Fibroblast of lung (primary cell): ENCODE measurements around the gene PDIA5. TPM values are rescaled to one million over a fixed set of nuclear protein-coding genes. Genes with fewer than 3 reads are reported as not detected.

Source experiments
- DNase-seq, 2 donors: peaks; one replicate each; pipeline versions ENCODE4 v3.0.0 to v3.0.0-alpha.2; 2010; ENCODE audit warnings: low read depth in 2 of 2
- H2AFZ ChIP-seq: 2 replicates; pipeline ENCODE4 v1.5.1; 2012; ENCODE audit warnings: low read length, control low read depth, inconsistent platforms
- H3K27ac ChIP-seq: 2 replicates; pipeline ENCODE4 v1.5.1; 2011; ENCODE audit warnings: low read length, control low read depth; ENCODE audit not compliant: insufficient read depth
- H3K27me3 ChIP-seq: 2 replicates; pipeline ENCODE4 v1.5.1; 2011; ENCODE audit warnings: mild to moderate bottlenecking, low read length; ENCODE audit not compliant: control insufficient read depth, insufficient read depth
- H3K36me3 ChIP-seq: 2 replicates; pipeline ENCODE4 v1.5.1; 2011; ENCODE audit warnings: low read length; ENCODE audit not compliant: control insufficient read depth, insufficient read depth
- H3K4me1 ChIP-seq: 2 replicates; pipeline ENCODE4 v1.5.1; 2011; ENCODE audit warnings: low read length; ENCODE audit not compliant: control insufficient read depth, insufficient read depth; ENCODE audit errors: extremely low read depth
- H3K4me2 ChIP-seq: 2 replicates; pipeline ENCODE4 v1.5.1; 2011; ENCODE audit warnings: low read length, control low read depth; ENCODE audit not compliant: insufficient read depth; ENCODE audit errors: extremely low read depth
- H3K4me3 ChIP-seq, 4 experiments: fragments of 200-600 bp in 1 of 4; sonication (generic) in 1 of 4; replicated peaks in 1 of 4; 2 replicates each; pipeline ENCODE4 v1.5.1; 2011 to 2016; ENCODE audit warnings: low read length in 4 of 4, low read depth in 3 of 4, mild to moderate bottlenecking in 3 of 4, control low read depth in 2 of 4, inconsistent platforms in 1 of 4, mixed read lengths in 1 of 4; ENCODE audit not compliant: insufficient read depth in 1 of 4; ENCODE audit errors: control extremely low read depth in 1 of 4
- H3K79me2 ChIP-seq: 2 replicates; pipeline ENCODE4 v1.5.1; 2012; ENCODE audit warnings: mild to moderate bottlenecking, low read length, inconsistent platforms; ENCODE audit not compliant: control insufficient read depth, insufficient read depth
- H3K9ac ChIP-seq: 2 replicates; pipeline ENCODE4 v1.5.1; 2011; ENCODE audit warnings: mild to moderate bottlenecking, low read length, control low read depth; ENCODE audit not compliant: insufficient read depth
- H3K9me3 ChIP-seq: 2 replicates; pipeline ENCODE4 v1.5.1; 2012; ENCODE audit warnings: low read depth, low read length; ENCODE audit not compliant: control insufficient read depth, insufficient read depth
- H4K20me1 ChIP-seq: 2 replicates; pipeline ENCODE4 v1.5.1; 2011; ENCODE audit warnings: low read length; ENCODE audit not compliant: control insufficient read depth, insufficient read depth; ENCODE audit errors: extremely low read depth
- EZH2 ChIP-seq: IDR thresholded peaks from 2 replicates; pipeline ENCODE4 v1.5.1; 2012; ENCODE audit warnings: low read length, control low read depth, mild to moderate bottlenecking; ENCODE audit errors: missing control alignments
- polyA plus RNA-seq, 2 donors: library from polyadenylated mRNA; depleted of rRNA in 1 of 2; stranded (reverse) in 1 of 2; unstranded in 1 of 2; fragments of >200 nt; gene quantifications; 2 replicates each; pipeline ENCODE4 v1.2.1, GENCODE V29; 2011 to 2012; ENCODE audit warnings: missing spikeins in 1 of 2
- total RNA-seq: library from RNA; depleted of rRNA; stranded (reverse); fragments of >200 nt; gene quantifications from 2 replicates; pipeline ENCODE4 v1.2.1, GENCODE V29; 2014
- TF ChIP-seq, protein P1 (sequence below), 2 donors: IDR thresholded peaks in 1 of 2; conservative IDR thresholded peaks in 1 of 2; 1 replicate in 1 of 2; 2 replicates in 1 of 2; pipeline ENCODE4 v1.5.1; 2011 to 2012; ENCODE audit warnings: low read length in 2 of 2, control low read depth in 1 of 2, inconsistent platforms in 1 of 2, low read depth in 1 of 2, mild to moderate bottlenecking in 1 of 2

The PDIA5 gene
- total and polyA plus RNA-seq, 2 donors (not counting 1 experiment from before 2014, with no cell fraction given), result 27.9 to 51.4 TPM

DNA sequence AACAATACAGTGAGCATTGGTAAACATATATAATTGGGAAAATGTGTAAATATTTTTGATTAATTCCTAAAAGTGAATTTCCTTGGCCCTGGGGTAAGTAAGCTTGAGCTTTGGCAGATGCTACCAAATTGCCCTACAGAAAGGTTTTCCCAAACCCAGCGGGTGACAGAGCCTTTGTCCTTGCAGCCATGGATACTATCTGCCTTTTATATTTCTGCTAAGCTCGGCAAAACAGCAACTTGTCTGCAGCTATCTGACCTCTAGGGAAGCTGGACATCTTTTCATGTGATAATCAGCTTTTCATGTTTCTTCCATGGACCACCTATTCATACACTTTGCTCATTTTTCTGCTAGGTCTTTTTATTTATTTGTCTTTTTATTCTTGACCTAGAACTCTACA, 70.2 kb downstream of the PDIA5 start:
- Histone ChIP-seq H3K4me1 (no peaks in the 10 kb centered on the region), H2AFZ (no peak overlapping the region), H3K9me3 (no peaks in the 10 kb centered on the region), H4K20me1 (no peaks in the 10 kb centered on the region), H3K9ac (no peak overlapping the region), H3K79me2 (no peaks in the 10 kb centered on the region), H3K27ac (no peak overlapping the region), H3K36me3 (peaks cover 11% of the 10 kb centered on the region), H3K4me3 (no peak overlapping the region), H3K4me2 (no peak overlapping the region), H3K27me3 (no peaks in the 10 kb centered on the region)
- no peak for DNase-seq
- TF ChIP-seq EZH2, result no peak
- TF ChIP-seq, protein P1, sequence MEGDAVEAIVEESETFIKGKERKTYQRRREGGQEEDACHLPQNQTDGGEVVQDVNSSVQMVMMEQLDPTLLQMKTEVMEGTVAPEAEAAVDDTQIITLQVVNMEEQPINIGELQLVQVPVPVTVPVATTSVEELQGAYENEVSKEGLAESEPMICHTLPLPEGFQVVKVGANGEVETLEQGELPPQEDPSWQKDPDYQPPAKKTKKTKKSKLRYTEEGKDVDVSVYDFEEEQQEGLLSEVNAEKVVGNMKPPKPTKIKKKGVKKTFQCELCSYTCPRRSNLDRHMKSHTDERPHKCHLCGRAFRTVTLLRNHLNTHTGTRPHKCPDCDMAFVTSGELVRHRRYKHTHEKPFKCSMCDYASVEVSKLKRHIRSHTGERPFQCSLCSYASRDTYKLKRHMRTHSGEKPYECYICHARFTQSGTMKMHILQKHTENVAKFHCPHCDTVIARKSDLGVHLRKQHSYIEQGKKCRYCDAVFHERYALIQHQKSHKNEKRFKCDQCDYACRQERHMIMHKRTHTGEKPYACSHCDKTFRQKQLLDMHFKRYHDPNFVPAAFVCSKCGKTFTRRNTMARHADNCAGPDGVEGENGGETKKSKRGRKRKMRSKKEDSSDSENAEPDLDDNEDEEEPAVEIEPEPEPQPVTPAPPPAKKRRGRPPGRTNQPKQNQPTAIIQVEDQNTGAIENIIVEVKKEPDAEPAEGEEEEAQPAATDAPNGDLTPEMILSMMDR (conservative IDR thresholded peaks at IDR 0.05 in 1 of 2, IDR thresholded peaks at IDR 0.05 in 1 of 2; ENCODE audit: low read depth in 1 of 2, low read length in 2 of 2), result no peak

DNA sequence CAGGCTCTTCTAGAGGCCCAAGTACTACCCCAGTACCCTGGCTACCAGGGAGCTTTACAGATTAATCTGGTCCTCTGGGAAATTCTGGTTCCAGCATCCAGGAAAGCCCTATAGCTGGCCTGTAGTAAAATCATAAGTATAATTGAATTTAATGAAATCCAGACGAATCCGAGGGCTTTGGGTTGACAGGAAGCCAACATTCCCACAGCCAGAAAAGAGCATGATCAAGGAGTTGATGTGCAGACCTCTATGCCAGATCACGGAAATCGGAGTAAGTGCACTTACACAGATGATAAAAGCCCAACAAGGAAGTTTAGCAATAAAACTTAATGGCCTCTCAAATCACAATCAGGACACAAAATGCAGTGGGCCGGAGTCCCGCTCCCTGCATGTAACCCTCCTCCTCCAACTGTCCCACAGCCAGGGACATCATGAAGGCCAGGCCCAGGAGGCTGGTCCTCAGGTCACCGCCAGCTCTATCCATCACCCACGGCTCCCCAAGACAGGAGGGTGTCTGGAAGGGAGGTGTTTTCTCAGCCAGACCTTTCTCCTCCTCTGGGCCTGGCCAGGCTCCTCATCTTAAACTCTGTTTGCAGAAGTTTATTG, 72.1 kb downstream of the PDIA5 start:
- no peak overlapping the region for H3K27ac ChIP-seq
- H3K4me1 ChIP-seq, result no peaks in the 10 kb centered on the region
- H3K9me3 ChIP-seq, result no peaks in the 10 kb centered on the region
- H3K4me2 ChIP-seq, result no peak overlapping the region
- no peaks in the 10 kb centered on the region for H3K27me3 ChIP-seq
- H3K4me3 ChIP-seq, result no peak overlapping the region
- DNase-seq, result no peak
- H4K20me1 ChIP-seq, result no peaks in the 10 kb centered on the region
- no peaks in the 10 kb centered on the region for H3K79me2 ChIP-seq
- H2AFZ ChIP-seq, result no peak overlapping the region
- TF ChIP-seq, protein P1 (conservative IDR thresholded peaks at IDR 0.05 in 1 of 2, IDR thresholded peaks at IDR 0.05 in 1 of 2; ENCODE audit: low read depth in 1 of 2, low read length in 2 of 2), result no peak
- TF ChIP-seq EZH2, result no peak
- H3K36me3 ChIP-seq, result peaks cover 11% of the 10 kb centered on the region
- H3K9ac ChIP-seq, result no peak overlapping the region

DNA sequence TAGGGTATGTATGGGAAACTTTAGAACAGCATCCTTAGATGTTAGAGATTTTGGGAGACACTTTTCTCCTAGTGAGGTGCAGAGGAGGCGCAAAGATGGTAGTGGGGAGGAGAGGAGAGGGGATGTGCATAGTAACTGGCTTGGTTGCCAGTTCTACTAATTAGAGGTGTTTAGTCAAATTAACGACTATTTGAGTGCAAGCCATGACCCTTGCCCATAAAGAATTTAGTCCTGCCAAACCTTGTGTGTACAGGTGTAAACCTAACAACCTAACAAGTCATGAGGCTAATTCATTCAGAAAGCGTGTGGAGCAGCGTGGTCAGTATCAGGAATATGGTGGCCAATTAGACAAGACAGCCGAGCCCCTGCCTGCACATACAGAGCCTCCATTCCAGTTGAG, 72.7 kb downstream of the PDIA5 start:
- no peak for DNase-seq
- no peak overlapping the region for H3K4me3 ChIP-seq
- TF ChIP-seq EZH2, result no peak
- TF ChIP-seq, protein P1 (conservative IDR thresholded peaks at IDR 0.05 in 1 of 2, IDR thresholded peaks at IDR 0.05 in 1 of 2; ENCODE audit: low read depth in 1 of 2, low read length in 2 of 2), result no peak

More for the DNA sequence above, 72.7 kb downstream of the PDIA5 start:
- H2AFZ ChIP-seq, result no peak overlapping the region
- H3K79me2 ChIP-seq, result no peaks in the 10 kb centered on the region
- H3K4me1 ChIP-seq, result no peaks in the 10 kb centered on the region
- no peak overlapping the region for H3K4me2 ChIP-seq
- no peak overlapping the region for H3K27ac ChIP-seq
- no peaks in the 10 kb centered on the region for H3K9me3 ChIP-seq
- H3K36me3 ChIP-seq, result peaks cover 8% of the 10 kb centered on the region
- no peaks in the 10 kb centered on the region for H4K20me1 ChIP-seq
- no peak overlapping the region for H3K9ac ChIP-seq
- H3K27me3 ChIP-seq, result no peaks in the 10 kb centered on the region
